HG03439 (cell line): ENCODE data around the gene CFAP46.
"Not testable (repeated sequence)": the region's sequence is repeated elsewhere in the genome, so short reads cannot be mapped to it uniquely, and the experiment has no call there.

ENCODE experiments used
- ATAC-seq: cut with Tn5 transposase; IDR thresholded peaks from one replicate; pipeline ENCODE4 v1.9.1; 2021; ENCODE audit warnings: mild to moderate bottlenecking, moderate library complexity; ENCODE audit not compliant: unreplicated experiment

CFAP46 gene

GRCh38 chr10:132810141-132810806 lies 132.1 kb downstream of the CFAP46 start:
- ATAC-seq, result no peak

GRCh38 chr10:132809232-132810140 lies 132.9 kb downstream of the CFAP46 start:
- no peak for ATAC-seq

- ATAC-seq, result no peak
These were observed 133.8 kb downstream of the CFAP46 start for GRCh38 chr10:132808383-132809231.

- ATAC-seq, result no peak
These were observed 134.7 kb downstream of the CFAP46 start for GRCh38 chr10:132807621-132808049.

- ATAC-seq, result no peak
These were observed 135.8 kb downstream of the CFAP46 start for GRCh38 chr10:132806561-132807003.

- ATAC-seq, result no peak
These were observed 136.3 kb downstream of the CFAP46 start for GRCh38 chr10:132806110-132806509.

GRCh38 chr10:132805599-132805998 lies 136.8 kb downstream of the CFAP46 start:
- ATAC-seq, result no peak

GRCh38 chr10:132804785-132805426 lies 137.5 kb downstream of the CFAP46 start:
- no peak for ATAC-seq

GRCh38 chr10:132804287-132804686 lies 138.1 kb downstream of the CFAP46 start:
- ATAC-seq, result no peak

GRCh38 chr10:132803416-132804210 lies 138.8 kb downstream of the CFAP46 start:
- no peak for ATAC-seq

- ATAC-seq, result no peak
These were observed 139.6 kb downstream of the CFAP46 start for GRCh38 chr10:132802694-132803320.

GRCh38 chr10:132802048-132802447 lies 140.3 kb downstream of the CFAP46 start:
- ATAC-seq, result no peak

GRCh38 chr10:132799865-132800264 lies 142.5 kb downstream of the CFAP46 start:
- ATAC-seq, result no peak

GRCh38 chr10:132798876-132799275 lies 143.5 kb downstream of the CFAP46 start:
- ATAC-seq, result no peak

GRCh38 chr10:132798403-132798802 lies 144.0 kb downstream of the CFAP46 start:
- ATAC-seq, result no peak

GRCh38 chr10:132797986-132798385 lies 144.4 kb downstream of the CFAP46 start:
- ATAC-seq, result not testable (repeated sequence)

- no peak for ATAC-seq
These were observed 145.5 kb downstream of the CFAP46 start for GRCh38 chr10:132796846-132797245.

GRCh38 chr10:132793871-132794849 lies 148.2 kb downstream of the CFAP46 start:
- no peak for ATAC-seq
